Endodermal cell (in vitro differentiated cells): Measurements from ENCODE around the gene C6orf15. TPM values are rescaled to one million over a fixed set of nuclear protein-coding genes. Genes with fewer than 3 reads are reported as not detected.

Experiments
- DNase-seq: peaks from one replicate; pipeline ENCODE4 v3.0.0-alpha.2; 2017
- H3K27ac ChIP-seq: 2 replicates; pipeline ENCODE4 v1.5.1; 2013; ENCODE audit warnings: mild to moderate bottlenecking, low read depth, low read length, moderate library complexity
- H3K27me3 ChIP-seq: 2 replicates; pipeline ENCODE4 v1.6.1; 2013; ENCODE audit warnings: mild to moderate bottlenecking, low read length, moderate library complexity; ENCODE audit not compliant: insufficient read depth, control insufficient read depth, poor library complexity, severe bottlenecking
- H3K36me3 ChIP-seq: 2 replicates; pipeline ENCODE4 v1.7.0; 2013; ENCODE audit warnings: mild to moderate bottlenecking, low read length, moderate library complexity; ENCODE audit not compliant: control insufficient read depth, insufficient read depth
- H3K4me1 ChIP-seq: one replicate; pipeline ENCODE4 v1.7.0; 2013; ENCODE audit warnings: low read length; ENCODE audit not compliant: control insufficient read depth, insufficient read depth
- H3K4me3 ChIP-seq: 2 replicates; pipeline ENCODE4 v1.5.1; 2013; ENCODE audit warnings: mild to moderate bottlenecking, low read length, moderate library complexity
- H3K9ac ChIP-seq: 2 replicates; pipeline ENCODE4 v1.6.1; 2013; ENCODE audit warnings: mild to moderate bottlenecking, low read length, moderate library complexity; ENCODE audit not compliant: poor library complexity, severe bottlenecking; ENCODE audit errors: extremely low read depth
- H3K9me3 ChIP-seq: 2 replicates; pipeline ENCODE4 v1.6.1; 2013; ENCODE audit warnings: mild to moderate bottlenecking, low read length, moderate library complexity; ENCODE audit not compliant: control insufficient read depth
- H3K27ac Mint-ChIP-seq: 2 replicates; pipeline ENCODE4 v1.8.0; 2020; ENCODE audit warnings: mixed read lengths
- H3K27me3 Mint-ChIP-seq: 2 replicates; pipeline ENCODE4 v1.8.0; 2021; ENCODE audit warnings: mild to moderate bottlenecking, mixed read lengths; ENCODE audit not compliant: insufficient read depth
- H3K36me3 Mint-ChIP-seq: 2 replicates; pipeline ENCODE4 v1.8.0; 2020; ENCODE audit warnings: low read depth, mixed read lengths
- H3K4me1 Mint-ChIP-seq: 2 replicates; pipeline ENCODE4 v1.8.0; 2020; ENCODE audit warnings: mixed read lengths
- H3K4me3 Mint-ChIP-seq: 2 replicates; pipeline ENCODE4 v1.8.0; 2020; ENCODE audit warnings: mild to moderate bottlenecking, moderate library complexity, mixed read lengths
- H3K9me3 Mint-ChIP-seq: 2 replicates; pipeline ENCODE4 v1.8.0; 2020; ENCODE audit warnings: mild to moderate bottlenecking, mixed read lengths
- WGBS, 2 experiments: methylation state at CpG; one replicate each; pipeline versions ENCODE4 v1.1.5 to v1.1.7; 2013; ENCODE audit warnings: missing lambda C conversion rate in 2 of 2, mixed read lengths in 1 of 2; ENCODE audit not compliant: insufficient coverage in 1 of 2, insufficient read length in 1 of 2; 5-methylcytosine and 5-hydroxymethylcytosine counted together
- total RNA-seq, 2 donors: library from RNA; stranded (reverse); fragmentation: NEBNext Ultra II Directional in 1 of 2; extraction: Animal tissue kit (Norgen Biotek cat#: 25700) in 1 of 2; gene quantifications; 2 replicates in 1 of 2; 3 replicates in 1 of 2; pipeline ENCODE4 v1.2.1, GENCODE V29; 2021
- TF ChIP-seq, protein P1 (sequence below): fragments of 200-600 bp; sonication (generic); conservative IDR thresholded peaks from 2 replicates; pipeline ENCODE4 v1.5.0; 2021; ENCODE audit warnings: antibody characterized with exemption, mild to moderate bottlenecking

The C6orf15 gene
- total RNA-seq, 2 donors from 2014 or later = not detected

DNA sequence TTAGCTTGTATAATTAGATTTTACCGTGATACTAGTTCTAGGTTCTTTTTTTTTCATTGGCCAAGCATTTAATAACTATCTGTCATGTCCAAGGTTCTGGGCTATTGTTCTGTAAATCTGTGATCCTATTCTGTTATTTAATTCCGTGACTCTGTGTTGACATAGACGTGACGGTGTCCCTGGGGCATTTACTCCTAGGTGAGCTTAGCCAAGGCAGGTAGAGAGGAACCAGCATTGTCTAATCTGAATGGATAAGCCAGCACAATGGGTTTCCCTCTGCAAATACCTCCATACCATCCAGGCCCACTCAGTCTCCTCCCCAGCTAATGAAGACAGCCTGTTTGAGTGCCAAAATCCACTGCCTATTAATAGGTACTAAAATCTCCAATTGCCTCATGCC is 16.8 kb upstream of the C6orf15 start:
- Mint-ChIP-seq H3K9me3 (no peaks in the 10 kb centered on the region), H3K27ac (peak overlapping the region; percentile 52), H3K4me3 (no peak overlapping the region), H3K27me3 (no peaks in the 10 kb centered on the region), H3K36me3 (no peaks in the 10 kb centered on the region), H3K4me1 (peaks cover 46% of the 10 kb centered on the region)
- no peaks in the 10 kb centered on the region for H3K9me3 ChIP-seq
- H3K27ac ChIP-seq = no peak overlapping the region
- H3K36me3 ChIP-seq = no peaks in the 10 kb centered on the region
- no peak overlapping the region for H3K9ac ChIP-seq
- 56 to 73% methylated on average over 4 of the region's 4 CpGs for WGBS, 2 experiments
- H3K4me3 ChIP-seq = no peak overlapping the region
- TF ChIP-seq, protein P1, sequence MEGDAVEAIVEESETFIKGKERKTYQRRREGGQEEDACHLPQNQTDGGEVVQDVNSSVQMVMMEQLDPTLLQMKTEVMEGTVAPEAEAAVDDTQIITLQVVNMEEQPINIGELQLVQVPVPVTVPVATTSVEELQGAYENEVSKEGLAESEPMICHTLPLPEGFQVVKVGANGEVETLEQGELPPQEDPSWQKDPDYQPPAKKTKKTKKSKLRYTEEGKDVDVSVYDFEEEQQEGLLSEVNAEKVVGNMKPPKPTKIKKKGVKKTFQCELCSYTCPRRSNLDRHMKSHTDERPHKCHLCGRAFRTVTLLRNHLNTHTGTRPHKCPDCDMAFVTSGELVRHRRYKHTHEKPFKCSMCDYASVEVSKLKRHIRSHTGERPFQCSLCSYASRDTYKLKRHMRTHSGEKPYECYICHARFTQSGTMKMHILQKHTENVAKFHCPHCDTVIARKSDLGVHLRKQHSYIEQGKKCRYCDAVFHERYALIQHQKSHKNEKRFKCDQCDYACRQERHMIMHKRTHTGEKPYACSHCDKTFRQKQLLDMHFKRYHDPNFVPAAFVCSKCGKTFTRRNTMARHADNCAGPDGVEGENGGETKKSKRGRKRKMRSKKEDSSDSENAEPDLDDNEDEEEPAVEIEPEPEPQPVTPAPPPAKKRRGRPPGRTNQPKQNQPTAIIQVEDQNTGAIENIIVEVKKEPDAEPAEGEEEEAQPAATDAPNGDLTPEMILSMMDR = no peak
- H3K4me1 ChIP-seq = peaks cover 19% of the 10 kb centered on the region
- no peak for DNase-seq
- no peaks in the 10 kb centered on the region for H3K27me3 ChIP-seq

DNA sequence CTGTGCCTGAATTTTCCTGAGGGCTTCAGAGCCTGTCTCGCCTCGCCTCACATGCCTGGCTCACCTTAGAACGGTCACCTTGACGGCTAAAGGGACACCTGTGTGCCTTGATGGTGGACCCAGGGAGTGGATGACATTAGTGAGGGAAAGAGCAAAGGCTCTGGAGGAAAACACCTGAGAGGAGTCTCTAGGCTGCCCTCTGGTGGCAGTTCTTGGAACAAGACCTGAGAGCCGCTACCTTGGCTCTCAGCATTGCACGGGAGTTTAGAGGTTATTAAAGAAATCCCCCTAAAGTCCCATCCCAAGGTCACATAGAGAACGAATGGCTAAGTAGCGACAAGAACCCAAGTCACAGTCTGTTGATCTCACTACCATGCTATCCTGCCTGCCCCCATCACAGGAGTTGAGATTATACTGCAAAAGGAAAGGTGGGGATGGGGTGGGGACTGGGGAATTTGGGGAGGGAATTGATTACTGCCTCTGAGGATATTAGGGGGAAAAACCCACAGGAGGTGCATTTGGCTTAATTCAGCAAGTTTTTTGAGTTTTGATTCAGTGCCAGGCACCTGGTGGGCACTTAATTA is 15.8 kb upstream of the C6orf15 start:
- WGBS, 2 experiments = 22 to 28% methylated on average over 6 to 8 of the region's 8 CpGs
- Mint-ChIP-seq H3K4me3 (no peak overlapping the region), H3K27ac (no peak overlapping the region), H3K36me3 (no peaks in the 10 kb centered on the region), H3K9me3 (no peaks in the 10 kb centered on the region), H3K27me3 (peaks cover 4% of the 10 kb centered on the region), H3K4me1 (peaks cover 46% of the 10 kb centered on the region)
- Histone ChIP-seq H3K9ac (no peak overlapping the region), H3K9me3 (no peaks in the 10 kb centered on the region), H3K27ac (no peak overlapping the region), H3K36me3 (no peaks in the 10 kb centered on the region), H3K27me3 (no peaks in the 10 kb centered on the region), H3K4me3 (no peak overlapping the region), H3K4me1 (peaks cover 19% of the 10 kb centered on the region)
- peak; percentile 93 for DNase-seq
- TF ChIP-seq, protein P1 = peak; percentile 91

DNA sequence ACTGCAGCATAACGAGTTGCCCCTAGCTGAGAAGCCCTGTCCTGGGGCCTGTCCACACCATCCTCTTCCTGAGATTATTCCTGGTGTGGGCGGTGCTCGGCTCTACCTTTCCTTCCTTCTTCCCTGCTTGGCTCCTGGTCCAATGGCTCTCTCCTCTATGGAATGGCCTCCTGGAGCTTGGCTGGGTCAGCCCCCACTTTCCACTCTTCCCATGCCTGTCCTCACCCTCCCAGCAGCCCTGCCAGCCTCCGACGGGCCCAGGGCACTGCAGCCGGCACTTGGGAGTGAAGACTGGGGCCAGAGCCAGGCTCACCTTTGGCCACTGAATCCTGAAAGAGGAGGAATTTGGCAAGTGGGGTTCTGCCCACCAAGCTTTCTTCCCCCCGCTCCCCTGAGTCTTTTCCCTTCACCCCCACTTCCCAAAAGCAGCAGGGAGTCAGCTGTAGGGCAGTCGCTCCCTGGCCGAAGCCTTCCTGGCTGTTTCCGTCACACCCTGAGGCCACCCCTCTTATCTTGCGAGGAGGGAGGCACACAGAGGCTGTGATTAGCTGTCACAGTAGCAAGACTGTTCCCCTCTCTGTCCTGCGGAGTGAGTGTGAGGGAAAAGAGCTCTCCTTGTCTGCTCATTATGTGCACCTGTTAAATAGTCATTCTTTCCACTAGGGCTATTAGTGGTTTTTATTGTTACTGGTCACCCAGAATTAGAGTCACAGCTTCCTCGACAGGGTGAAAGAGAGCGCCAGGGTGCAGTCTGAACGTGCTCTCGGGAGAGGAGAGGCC is 14.2 kb upstream of the C6orf15 start:
- Mint-ChIP-seq H3K27ac (no peak overlapping the region), H3K4me3 (no peak overlapping the region), H3K4me1 (peaks cover 43% of the 10 kb centered on the region), H3K9me3 (no peaks in the 10 kb centered on the region), H3K36me3 (no peaks in the 10 kb centered on the region), H3K27me3 (peaks cover 4% of the 10 kb centered on the region)
- H3K9me3 ChIP-seq = no peaks in the 10 kb centered on the region
- no peaks in the 10 kb centered on the region for H3K36me3 ChIP-seq
- peaks cover 19% of the 10 kb centered on the region for H3K4me1 ChIP-seq
- WGBS, 2 experiments = 81 to 85% methylated on average over 13 to 15 of the region's 16 CpGs
- peak; percentile 71 for DNase-seq
- no peak overlapping the region for H3K9ac ChIP-seq
- no peaks in the 10 kb centered on the region for H3K27me3 ChIP-seq
- TF ChIP-seq, protein P1 = no peak
- H3K27ac ChIP-seq = no peak overlapping the region
- H3K4me3 ChIP-seq = no peak overlapping the region
